ENCODE data around the gene FAM149B1.

The FAM149B1 gene

DNA sequence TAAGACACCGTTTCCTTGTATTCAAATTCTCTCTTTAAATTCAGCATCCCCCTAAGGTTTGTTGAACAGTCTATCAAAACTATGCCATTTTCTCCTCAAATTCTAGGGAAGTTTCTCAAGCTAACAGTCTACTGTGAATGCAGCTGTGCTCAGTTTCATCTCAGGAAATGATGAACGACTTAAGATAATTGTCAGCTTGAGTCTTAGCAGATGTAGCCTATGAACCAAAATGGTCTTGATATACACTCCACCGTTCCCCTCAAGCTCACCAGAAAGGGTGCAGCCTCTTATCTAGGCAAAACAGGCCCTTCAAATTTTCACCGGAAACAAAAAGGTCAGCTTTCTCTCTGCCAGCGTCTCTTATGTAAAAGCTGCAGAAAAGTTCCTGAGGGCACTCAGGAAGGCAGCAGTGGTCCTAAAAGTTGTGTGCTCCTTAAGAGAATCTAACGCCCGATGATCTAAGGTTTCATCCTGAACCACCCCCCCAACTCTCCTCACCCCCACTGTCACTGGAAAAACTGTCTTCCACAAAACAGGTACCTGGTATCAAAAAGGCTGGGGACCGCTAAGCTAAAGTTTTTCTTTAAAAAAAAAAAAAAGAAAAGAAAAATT lies 77.1 kb downstream of the FAM149B1 start:
- H3K4me3 ChIP-seq (ENCODE audit: low read length): peak overlapping the region; percentile 93
- TF ChIP-seq, protein P1, sequence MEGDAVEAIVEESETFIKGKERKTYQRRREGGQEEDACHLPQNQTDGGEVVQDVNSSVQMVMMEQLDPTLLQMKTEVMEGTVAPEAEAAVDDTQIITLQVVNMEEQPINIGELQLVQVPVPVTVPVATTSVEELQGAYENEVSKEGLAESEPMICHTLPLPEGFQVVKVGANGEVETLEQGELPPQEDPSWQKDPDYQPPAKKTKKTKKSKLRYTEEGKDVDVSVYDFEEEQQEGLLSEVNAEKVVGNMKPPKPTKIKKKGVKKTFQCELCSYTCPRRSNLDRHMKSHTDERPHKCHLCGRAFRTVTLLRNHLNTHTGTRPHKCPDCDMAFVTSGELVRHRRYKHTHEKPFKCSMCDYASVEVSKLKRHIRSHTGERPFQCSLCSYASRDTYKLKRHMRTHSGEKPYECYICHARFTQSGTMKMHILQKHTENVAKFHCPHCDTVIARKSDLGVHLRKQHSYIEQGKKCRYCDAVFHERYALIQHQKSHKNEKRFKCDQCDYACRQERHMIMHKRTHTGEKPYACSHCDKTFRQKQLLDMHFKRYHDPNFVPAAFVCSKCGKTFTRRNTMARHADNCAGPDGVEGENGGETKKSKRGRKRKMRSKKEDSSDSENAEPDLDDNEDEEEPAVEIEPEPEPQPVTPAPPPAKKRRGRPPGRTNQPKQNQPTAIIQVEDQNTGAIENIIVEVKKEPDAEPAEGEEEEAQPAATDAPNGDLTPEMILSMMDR (conservative IDR thresholded peaks at IDR 0.05; ENCODE audit: low read length): no peak

DNA sequence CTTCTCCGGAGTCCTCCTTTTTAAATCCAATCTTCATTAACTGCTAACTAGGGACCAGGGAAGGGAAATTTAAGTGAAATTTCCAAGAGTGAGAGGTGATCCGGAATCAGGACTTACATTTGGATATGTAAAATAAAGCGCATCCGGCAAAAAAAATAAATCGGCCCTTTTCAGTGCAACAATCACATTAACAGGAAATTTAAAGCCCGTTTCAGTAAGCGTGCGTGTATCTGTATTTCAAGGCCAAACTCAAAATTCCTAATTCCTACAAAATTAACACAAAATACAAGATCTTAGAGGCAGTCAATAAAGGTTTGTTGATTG lies 78.4 kb downstream of the FAM149B1 start:
- TF ChIP-seq, protein P1 (conservative IDR thresholded peaks at IDR 0.05; ENCODE audit: low read length): no peak
- no peak for DNase-seq (ENCODE audit: low read depth)
- H3K4me3 ChIP-seq (ENCODE audit: low read length): peak overlapping the region; percentile 93

More for the DNA sequence above, 77.1 kb downstream of the FAM149B1 start:
- no peak for DNase-seq (ENCODE audit: low read depth)

DNA sequence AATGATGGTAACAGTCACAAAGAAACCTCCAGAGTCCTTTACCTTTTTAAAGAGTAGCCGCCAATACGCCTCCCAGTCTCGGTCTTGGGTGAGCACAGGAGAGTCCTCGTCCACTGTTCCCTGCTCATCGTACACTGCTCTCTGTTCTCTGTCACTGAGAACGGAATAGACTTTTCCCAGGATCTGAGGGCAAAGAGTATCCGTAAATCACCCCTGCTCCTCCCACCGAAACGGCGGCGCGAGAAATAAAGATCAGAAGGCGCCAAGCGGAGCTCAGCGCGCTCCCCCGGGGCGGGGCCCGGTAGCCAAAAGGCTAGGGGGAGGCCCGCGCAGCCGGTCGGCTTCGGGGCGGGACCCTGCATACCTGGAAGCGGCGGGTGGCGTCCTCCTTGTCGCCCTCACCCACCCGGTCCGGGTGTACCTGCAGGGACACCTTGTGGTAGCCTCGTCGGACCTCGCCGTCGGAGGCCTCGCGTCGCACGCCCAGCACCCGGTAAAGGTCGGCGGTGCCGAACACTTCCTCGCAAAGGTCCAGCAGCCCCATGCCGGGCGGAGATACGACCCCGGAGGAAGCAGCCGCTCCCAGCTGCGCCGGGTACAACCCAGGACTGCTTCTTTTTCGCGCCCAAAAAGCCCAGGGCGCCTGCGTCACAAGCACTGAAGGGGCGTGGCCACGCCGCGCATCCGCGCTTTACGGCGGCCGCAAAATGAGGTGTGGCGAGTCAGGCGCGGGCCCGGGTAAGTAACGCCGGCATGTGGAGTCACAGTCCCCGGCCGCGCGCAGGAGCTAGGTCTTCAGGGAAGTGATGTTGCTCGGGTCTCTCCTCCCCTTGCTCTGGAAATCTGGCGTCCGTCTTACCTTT lies 79.0 kb downstream of the FAM149B1 start, which contains the start of gene DNAJC9:
DNAJC9 (minus strand) TSS at position 610 of the 863 bp plus-strand sequence; CDS start at position 544, 66 bp downstream.
- peak; percentile 90 for DNase-seq (ENCODE audit: low read depth)
- TF ChIP-seq, protein P1 (conservative IDR thresholded peaks at IDR 0.05; ENCODE audit: low read length): 0 out of 2 replicates have a peak, but pooled peaks have one; percentile 0
- H3K4me3 ChIP-seq (ENCODE audit: low read length): peak within 1 kb of the TSS; percentile 93

DNA sequence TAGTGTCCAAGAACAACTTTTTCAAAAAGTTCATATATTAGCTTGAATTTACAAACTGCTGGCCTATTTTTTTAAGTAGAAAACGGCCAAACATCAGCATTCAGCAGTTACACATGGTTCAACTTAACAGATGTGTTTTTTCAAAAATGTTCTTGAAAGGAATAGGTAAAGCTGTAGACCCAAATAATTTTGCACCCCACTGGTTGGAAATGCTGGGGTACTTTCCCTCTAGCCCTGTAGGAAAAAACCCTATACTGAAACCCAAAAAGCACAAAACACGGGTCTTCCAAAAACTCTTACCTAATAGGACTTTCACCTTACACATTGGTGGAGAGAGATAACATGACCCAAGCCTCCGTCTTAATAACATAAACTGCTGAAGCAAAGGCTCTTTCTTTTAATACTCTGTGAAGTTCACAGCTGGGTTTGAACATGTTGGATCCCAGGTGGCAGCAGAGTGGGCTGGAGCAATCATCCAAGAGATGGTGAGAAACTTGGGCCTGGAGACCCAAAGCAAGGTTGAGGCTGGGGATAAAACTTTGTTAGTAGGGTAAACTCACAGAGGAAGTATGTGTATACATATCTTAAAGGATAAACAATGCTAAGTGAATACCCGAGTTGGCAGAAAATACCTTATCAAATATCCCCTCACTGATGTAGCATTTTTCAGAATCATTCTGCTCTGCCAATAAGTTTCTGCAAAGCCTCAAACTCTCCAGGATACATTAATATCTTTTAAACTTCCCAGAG lies 79.8 kb downstream of the FAM149B1 start:
- TF ChIP-seq, protein P1 (conservative IDR thresholded peaks at IDR 0.05; ENCODE audit: low read length): no peak; the same call in 1 of the 2 replicates
- peak overlapping the region; percentile 93 for H3K4me3 ChIP-seq (ENCODE audit: low read length)
- DNase-seq (ENCODE audit: low read depth): no peak

DNA sequence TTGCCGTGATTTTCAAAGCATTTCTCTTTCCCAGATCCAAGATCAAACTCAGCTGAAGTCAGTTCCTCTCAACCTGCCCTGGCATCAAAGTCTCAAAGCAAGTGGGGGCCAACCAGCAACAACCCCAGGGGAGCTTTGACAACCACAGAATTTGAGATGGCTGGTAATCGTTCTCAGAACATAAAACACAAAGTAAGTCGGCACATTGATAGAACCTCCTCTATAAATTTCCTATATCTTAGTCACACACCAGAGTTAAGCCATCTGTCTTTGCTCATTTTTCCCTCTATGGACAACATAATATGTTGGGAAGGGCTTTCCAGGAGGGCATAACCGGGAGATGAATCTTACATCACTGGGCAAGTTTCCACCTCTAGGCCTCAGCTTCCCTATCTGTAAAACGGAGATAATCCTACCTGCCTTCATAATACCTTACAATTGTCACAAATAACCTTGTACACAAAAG lies 80.4 kb downstream of the FAM149B1 start:
- H3K4me3 ChIP-seq (ENCODE audit: low read length): no peak overlapping the region
- DNase-seq (ENCODE audit: low read depth): no peak
- TF ChIP-seq, protein P1 (conservative IDR thresholded peaks at IDR 0.05; ENCODE audit: low read length): no peak

DNA sequence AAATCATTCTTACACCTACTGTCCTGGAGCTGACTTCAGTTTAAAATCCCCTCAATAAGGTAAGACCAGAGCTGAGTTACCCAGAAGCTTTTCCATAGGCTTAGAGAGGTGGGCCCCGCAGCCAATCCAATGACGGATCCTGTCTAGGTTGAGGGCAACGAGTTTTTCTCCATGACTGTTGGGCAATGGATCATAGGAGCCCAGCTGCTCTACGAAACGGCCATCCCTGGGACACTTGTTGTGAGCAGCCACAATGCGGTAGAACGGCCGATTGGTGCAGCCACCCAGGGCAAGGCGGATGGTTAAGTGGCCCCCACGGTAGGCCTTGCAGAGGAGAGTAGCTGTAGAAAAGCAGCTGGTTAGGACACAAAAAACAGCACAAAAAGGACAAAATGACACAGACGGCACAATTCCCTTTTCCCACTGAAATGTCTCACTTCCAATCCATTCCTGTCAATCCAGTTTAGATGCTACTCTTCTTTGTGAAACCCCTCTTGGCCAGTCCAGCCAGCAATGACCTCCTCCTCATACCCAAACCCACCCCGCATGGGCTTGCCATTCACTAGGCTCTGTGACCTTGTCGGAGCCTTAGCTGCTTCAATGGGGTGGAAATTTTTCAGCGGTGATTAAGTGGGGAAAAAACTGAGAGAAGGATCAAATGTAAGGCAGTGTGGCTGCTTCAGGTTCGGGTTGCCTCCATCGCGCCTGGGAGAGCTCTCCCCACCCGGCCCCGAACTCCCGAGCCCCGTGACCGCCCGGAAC lies 83.9 kb downstream of the FAM149B1 start:
- TF ChIP-seq, protein P1 (conservative IDR thresholded peaks at IDR 0.05; ENCODE audit: low read length): no peak

More for the DNA sequence above, 83.9 kb downstream of the FAM149B1 start:
- peak overlapping the region; percentile 99 for H3K4me3 ChIP-seq (ENCODE audit: low read length)
- no peak for DNase-seq (ENCODE audit: low read depth)
